B cell (primary cell): ENCODE results near the gene GNA15. TPM values are rescaled to one million over a fixed set of nuclear protein-coding genes. Genes with fewer than 3 reads are reported as not detected.

Experiments used
- ATAC-seq: fragments of 200-7000 bp; cut with Tn5 transposase; one replicate; pipeline ENCODE4 v1.10.0; 2021; ENCODE audit warnings: low read depth, mild to moderate bottlenecking, moderate number of reproducible peaks, moderate library complexity
- CTCF ChIA-PET: fragments of 350-600 bp; sonication (Branson Sonifier 250); formaldehyde crosslinking; loops from one replicate; lab custom pipeline; 2021; ENCODE audit warnings: antibody characterized with exemption, inconsistent platforms; lab: Charles Lee
- POLR2A ChIA-PET: fragments of 350-600 bp; sonication (Branson Sonifier 250); formaldehyde crosslinking; loops from one replicate; lab custom pipeline; 2021; ENCODE audit warnings: antibody characterized with exemption; lab: Charles Lee
- DNase-seq: peaks from one replicate; pipeline ENCODE4 v3.0.0; 2013
- H2AFZ ChIP-seq: 2 replicates; pipeline ENCODE4 v1.6.1; 2012; ENCODE audit warnings: mild to moderate bottlenecking, low read depth, low read length; ENCODE audit not compliant: insufficient read depth, poor library complexity, severe bottlenecking
- H3K27ac ChIP-seq, 2 donors: 1 replicate in 1 of 2; 2 replicates in 1 of 2; pipeline ENCODE4 v1.5.1; 2012 to 2013; ENCODE audit warnings: low read length in 2 of 2, mild to moderate bottlenecking in 2 of 2, moderate library complexity in 1 of 2
- H3K27me3 ChIP-seq, 4 experiments: fragments of 200-600 bp in 1 of 4; sonication (generic) in 1 of 4; replicated peaks in 1 of 4; 1 replicate in 2 of 4; 2 replicates in 2 of 4; pipeline versions ENCODE4 v1.6.1 to v1.7.0; 2013 to 2016; ENCODE audit warnings: low read length in 3 of 4, mild to moderate bottlenecking in 2 of 4, mixed read lengths in 1 of 4, moderate library complexity in 1 of 4; ENCODE audit not compliant: insufficient read depth in 4 of 4, control insufficient read depth in 3 of 4; ENCODE audit errors: control extremely low read depth in 1 of 4
- H3K36me3 ChIP-seq, 2 experiments: replicated peaks in 1 of 2; 1 replicate in 1 of 2; 2 replicates in 1 of 2; pipeline versions ENCODE4 v1.6.1 to v1.7.1; 2013; ENCODE audit warnings: low read length in 1 of 2; ENCODE audit not compliant: insufficient read depth in 2 of 2, control insufficient read depth in 1 of 2; ENCODE audit errors: control extremely low read depth in 1 of 2, extremely low read depth in 1 of 2
- H3K4me1 ChIP-seq, 2 donors: fragments of 200-600 bp in 1 of 2; sonication (generic) in 1 of 2; 1 replicate in 1 of 2; 2 replicates in 1 of 2; pipeline versions ENCODE4 v1.5.1 to v1.6.1; 2013 to 2017; ENCODE audit warnings: low read length in 2 of 2; ENCODE audit not compliant: control insufficient read depth in 2 of 2, insufficient read depth in 2 of 2
- H3K4me2 ChIP-seq: replicated peaks from 2 replicates; pipeline ENCODE3; 2012; ENCODE audit warnings: mild to moderate bottlenecking, low read depth, low read length; ENCODE audit not compliant: poor library complexity, severe bottlenecking
- H3K4me3 ChIP-seq, 5 experiments: fragments of 200-600 bp in 1 of 5; sonication (generic) in 1 of 5; 1 replicate in 3 of 5; 2 replicates in 2 of 5; pipeline versions ENCODE4 v1.5.1 to v1.7.0; 2011 to 2016; ENCODE audit warnings: low read length in 4 of 5, mild to moderate bottlenecking in 4 of 5, low read depth in 2 of 5, control low read depth in 1 of 5, moderate library complexity in 1 of 5; ENCODE audit not compliant: insufficient read depth in 1 of 5; ENCODE audit errors: control extremely low read depth in 1 of 5, extremely low read depth in 1 of 5
- H3K79me2 ChIP-seq: fragments of 200-600 bp; sonication (generic); one replicate; pipeline ENCODE4 v1.6.0; 2016; ENCODE audit warnings: low read length; ENCODE audit not compliant: control insufficient read depth, insufficient read depth
- H3K9ac ChIP-seq: fragments of 200-600 bp; sonication (generic); 2 replicates; pipeline ENCODE4 v1.6.1; 2017; ENCODE audit warnings: mild to moderate bottlenecking, low read length, moderate library complexity
- H3K9me3 ChIP-seq, 3 donors: one replicate each; pipeline versions ENCODE4 v1.6.1 to v1.7.1; 2013; ENCODE audit warnings: low read length in 2 of 3; ENCODE audit not compliant: control insufficient read depth in 2 of 3, insufficient read depth in 1 of 3; ENCODE audit errors: control extremely low read depth in 1 of 3
- H4K20me1 ChIP-seq: 2 replicates; pipeline ENCODE4 v1.6.0; 2012; ENCODE audit warnings: mild to moderate bottlenecking, low read length; ENCODE audit not compliant: insufficient read depth, control insufficient read depth, poor library complexity, severe bottlenecking
- H3K27ac Mint-ChIP-seq: one replicate; pipeline ENCODE4 v1.8.0; 2021; ENCODE audit warnings: mixed read lengths
- H3K27me3 Mint-ChIP-seq: one replicate; pipeline ENCODE4 v1.8.0; 2021; ENCODE audit warnings: mixed read lengths
- H3K4me1 Mint-ChIP-seq: one replicate; pipeline ENCODE4 v1.8.0; 2021; ENCODE audit warnings: mixed read lengths
- H3K4me3 Mint-ChIP-seq: one replicate; pipeline ENCODE4 v1.8.0; 2021; ENCODE audit warnings: mixed read lengths
- H3K9me3 Mint-ChIP-seq: one replicate; pipeline ENCODE4 v1.8.0; 2022; ENCODE audit warnings: mixed read lengths; ENCODE audit not compliant: insufficient read depth
- CTCF ChIP-seq: fragments of 200-600 bp; IDR thresholded peaks from one replicate; pipeline ENCODE4 v1.8.0; 2022; ENCODE audit warnings: antibody characterized with exemption, mild to moderate bottlenecking
- EZH2 ChIP-seq: IDR thresholded peaks from 2 replicates; pipeline ENCODE4 v1.6.1; 2012; ENCODE audit warnings: borderline replicate concordance, low read depth, mild to moderate bottlenecking, moderate library complexity, low read length; ENCODE audit not compliant: insufficient read depth, poor library complexity, severe bottlenecking
- WGBS: methylation state at CpG from one replicate; pipeline ENCODE4 v1.1.5; 2013; ENCODE audit warnings: missing lambda C conversion rate; ENCODE audit not compliant: insufficient coverage; 5-methylcytosine and 5-hydroxymethylcytosine counted together
- intact Hi-C: fragments of 100-400 bp; cut with micrococcal nuclease; formaldehyde crosslinking; loops from one replicate; pipeline ENCODE4 v1.10.0; 2022
- polyA plus RNA-seq: library from polyadenylated mRNA; depleted of rRNA; stranded (reverse); fragments of >200 nt; gene quantifications from 2 replicates; pipeline ENCODE4 v1.2.3, GENCODE V29; 2012
- total RNA-seq, 2 donors: library from RNA; stranded (reverse); fragments of 120-200 nt in 1 of 2; gene quantifications; 1 replicate in 1 of 2; 2 replicates in 1 of 2; pipeline versions ENCODE4 v1.2.3 to v1.2.4, GENCODE V29; 2013 to 2022

The GNA15 gene
- total and polyA plus RNA-seq, 2 donors (not counting 1 experiment from before 2014, with no cell fraction given) = 0.37 to 0.52 TPM

- ATAC-seq (peak; percentile 95), DNase-seq (peak; percentile 85)
- Mint-ChIP-seq H3K4me1 (peaks cover 3% of the 10 kb centered on the region), H3K9me3 (peaks cover 3% of the 10 kb centered on the region), H3K27me3 (no peaks in the 10 kb centered on the region), H3K4me3 (peak overlapping the region; percentile 76), H3K27ac (peak overlapping the region; percentile 68)
- Histone ChIP-seq H3K9ac (no peak overlapping the region), H3K27me3 (no peaks in the 10 kb centered on the region), H4K20me1 (no peaks in the 10 kb centered on the region), H3K4me1 (peaks cover 15% of the 10 kb centered on the region in 2 donors), H3K9me3 (peaks cover 0 to 11% (median 0%) of the 10 kb centered on the region in 3 donors), H3K79me2 (no peaks in the 10 kb centered on the region), H3K4me2 (peak overlapping the region; percentile 52), H3K27ac (no peak overlapping the region), H2AFZ (no peak overlapping the region), H3K36me3 (no peaks in the 10 kb centered on the region), H3K4me3 (peak overlapping the region in 1 of 5 experiments; percentile 4)
- POLR2A ChIA-PET = interaction anchor here (0.6 kb wide), 1 partner anchor 666 kb away, joined by 4 read pairs; no protein-coding TSS in a partner anchor
- CTCF ChIA-PET = interaction anchor here (0.6 to 1.0 kb wide), 2 partner anchors 25 to 26 kb away, joined by 3 to 4 read pairs; no protein-coding TSS in a partner anchor
- TF ChIP-seq CTCF (no peak), EZH2 (no peak)
- WGBS = 31% methylated on average over 15 of the region's 21 CpGs
- intact Hi-C loops = loop anchor here (2.0 kb wide), 1 partner anchor 18 kb away; no protein-coding TSS in a partner anchor
Observed at GRCh38 chr19:3154957-3155736, 19.3 kb downstream of the GNA15 start.
